ENCODE results near the gene ANK3. TPM values are rescaled to one million over a fixed set of nuclear protein-coding genes. Genes with fewer than 3 reads are reported as not detected.

ANK3 gene
- polyA plus RNA-seq, 3 donors, result not detected

GRCh38 chr10:60363187-60363586 is 26.5 kb downstream of the ANK3 start:
- H3K79me2 ChIP-seq (ENCODE audit: insufficient read depth, low read length), result no peaks in the 10 kb centered on the region
- H3K36me3 Mint-ChIP-seq, result no peaks in the 10 kb centered on the region
- peaks cover 0 to 2% (median 0%) of the 10 kb centered on the region in 7 donors for H3K9me3 Mint-ChIP-seq
- WGBS (ENCODE audit: insufficient coverage), result 86% methylated on average over 1 of the region's 8 CpGs
- H3K4me2 ChIP-seq (replicated peaks; ENCODE audit: extremely low read depth, low read length, poor library complexity, severe bottlenecking), result no peak overlapping the region
- H3K4me1 ChIP-seq (ENCODE audit: control insufficient read depth in 1 of 2, insufficient read depth in 2 of 2, low read length in 2 of 2), result no peaks in the 10 kb centered on the region
- no peaks in the 10 kb centered on the region for H3K36me3 ChIP-seq (replicated peaks in 1 of 2; ENCODE audit: control insufficient read depth in 1 of 2, insufficient read depth in 2 of 2, low read length in 2 of 2)
- TF ChIP-seq CTCF (IDR thresholded peaks at IDR 0.05), result no peak
- no peaks in the 10 kb centered on the region for H3K27me3 Mint-ChIP-seq (ENCODE audit: low read depth in 3 of 3)
- DNase-seq, result no peak
- H3K4me3 Mint-ChIP-seq, result no peak overlapping the region
- H3K27me3 ChIP-seq (ENCODE audit: control insufficient read depth in 2 of 2, insufficient read depth in 2 of 2, low read length in 2 of 2), result no peaks in the 10 kb centered on the region
- H3K9me3 ChIP-seq (replicated peaks in 1 of 2; ENCODE audit: control insufficient read depth in 1 of 2, insufficient read depth in 1 of 2, low read length in 2 of 2), result no peaks in the 10 kb centered on the region
- H3K4me3 ChIP-seq (replicated peaks in 1 of 3; ENCODE audit: low read depth in 2 of 3, low read length in 3 of 3), result no peak overlapping the region
- no peaks in the 10 kb centered on the region for H3K4me1 Mint-ChIP-seq
- intact Hi-C loops (cut with micrococcal nuclease), result no loop called here
- H3K9ac ChIP-seq (ENCODE audit: insufficient read depth, low read length, poor library complexity, severe bottlenecking), result no peak overlapping the region
- no peak overlapping the region for H3K27ac ChIP-seq (ENCODE audit: low read depth in 1 of 2, low read length in 2 of 2)
- no peak overlapping the region for H3K27ac Mint-ChIP-seq
- no peak overlapping the region for H2AFZ ChIP-seq (ENCODE audit: insufficient read depth, low read depth, low read length, poor library complexity, severe bottlenecking)
- H4K20me1 ChIP-seq (ENCODE audit: insufficient read depth, low read length), result no peaks in the 10 kb centered on the region

DNA sequence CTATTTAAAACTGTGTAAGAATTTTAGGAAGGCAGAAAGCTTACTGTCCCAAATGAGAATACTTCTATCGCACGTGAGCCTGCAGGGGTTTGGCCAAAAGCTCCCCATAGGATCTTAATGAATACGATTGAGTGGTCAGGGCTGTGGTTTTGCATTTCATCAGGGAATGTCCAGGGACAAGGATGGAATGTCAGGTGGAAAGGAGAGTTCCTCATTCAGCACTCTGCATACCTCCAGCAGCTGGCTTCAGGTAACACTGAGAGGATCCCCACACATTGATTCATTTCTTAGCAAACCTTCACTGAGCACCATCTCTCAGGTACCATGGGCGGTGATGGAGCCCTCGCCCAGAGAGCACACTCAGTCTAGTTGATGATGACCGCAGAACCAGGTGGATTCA is 27.2 kb downstream of the ANK3 start:
- intact Hi-C loops (cut with micrococcal nuclease), result no loop called here
- WGBS (ENCODE audit: insufficient coverage), result 97% methylated on average over 5 of the region's 6 CpGs
- H2AFZ ChIP-seq (ENCODE audit: insufficient read depth, low read depth, low read length, poor library complexity, severe bottlenecking), result no peak overlapping the region
- Mint-ChIP-seq H3K27me3 (ENCODE audit: low read depth in 3 of 3) (no peaks in the 10 kb centered on the region), H3K4me3 (no peak overlapping the region), H3K36me3 (no peaks in the 10 kb centered on the region), H3K4me1 (no peaks in the 10 kb centered on the region), H3K9me3 (peaks cover 0 to 2% (median 0%) of the 10 kb centered on the region in 7 donors), H3K27ac (no peak overlapping the region)
- H4K20me1 ChIP-seq (ENCODE audit: insufficient read depth, low read length), result no peaks in the 10 kb centered on the region
- no peaks in the 10 kb centered on the region for H3K36me3 ChIP-seq (replicated peaks in 1 of 2; ENCODE audit: control insufficient read depth in 1 of 2, insufficient read depth in 2 of 2, low read length in 2 of 2)
- no peak overlapping the region for H3K4me3 ChIP-seq (replicated peaks in 1 of 3; ENCODE audit: low read depth in 2 of 3, low read length in 3 of 3)
- no peak overlapping the region for H3K4me2 ChIP-seq (replicated peaks; ENCODE audit: extremely low read depth, low read length, poor library complexity, severe bottlenecking)
- no peaks in the 10 kb centered on the region for H3K9me3 ChIP-seq (replicated peaks in 1 of 2; ENCODE audit: control insufficient read depth in 1 of 2, insufficient read depth in 1 of 2, low read length in 2 of 2)
- DNase-seq, result no peak
- H3K79me2 ChIP-seq (ENCODE audit: insufficient read depth, low read length), result no peaks in the 10 kb centered on the region
- no peak overlapping the region for H3K9ac ChIP-seq (ENCODE audit: insufficient read depth, low read length, poor library complexity, severe bottlenecking)
- no peak for TF ChIP-seq CTCF (IDR thresholded peaks at IDR 0.05)
- H3K27ac ChIP-seq (ENCODE audit: low read depth in 1 of 2, low read length in 2 of 2), result no peak overlapping the region
- H3K27me3 ChIP-seq (ENCODE audit: control insufficient read depth in 2 of 2, insufficient read depth in 2 of 2, low read length in 2 of 2), result no peaks in the 10 kb centered on the region
- H3K4me1 ChIP-seq (ENCODE audit: control insufficient read depth in 1 of 2, insufficient read depth in 2 of 2, low read length in 2 of 2), result no peaks in the 10 kb centered on the region

All from CD14-positive monocyte (primary cell).